A673 (cell line): ENCODE measurements around the gene OR2AT4. TPM values are rescaled to one million over a fixed set of nuclear protein-coding genes. Genes with fewer than 3 reads are reported as not detected.

Experiments
- Bru-seq: library from RNA; stranded (reverse); fragments of 400-500 nt; gene quantifications from one replicate; lab custom pipeline; 2021; lab: Mats Ljungman, UMichigan
- BruChase-seq, 2 experiments: library from RNA; stranded (reverse); fragments of 400-500 nt; gene quantifications; one replicate each; lab custom pipeline; 2021; lab: Mats Ljungman, UMichigan
- BruUV-seq: library from RNA; stranded (reverse); fragments of 400-500 nt; replicated peaks from 2 replicates; lab custom pipeline; 2021; lab: Mats Ljungman, UMichigan
- CTCF ChIA-PET: fragments of 300-600 bp; sonication (Branson Sonifier 250); formaldehyde crosslinking; loops from one replicate; lab custom pipeline; 2022; ENCODE audit warnings: antibody characterized with exemption; lab: Charles Lee
- POLR2A ChIA-PET: fragments of 300-600 bp; sonication (Branson Sonifier 250); formaldehyde crosslinking; loops from one replicate; lab custom pipeline; 2022; ENCODE audit warnings: antibody characterized with exemption; ENCODE audit not compliant: low non-redundant PET; lab: Charles Lee
- DNase-seq: peaks from one replicate; pipeline ENCODE4 v3.0.0-alpha.2; 2015; ENCODE audit warnings: low spot score
- H3K27ac ChIP-seq: fragments of 200-600 bp; sonication (generic); 2 replicates; pipeline ENCODE4 v1.5.1; 2016; ENCODE audit warnings: mixed run types, low read depth, mild to moderate bottlenecking, mixed read lengths, antibody characterized with exemption, low read length; ENCODE audit not compliant: poor library complexity, severe bottlenecking
- H3K27me3 ChIP-seq: fragments of 200-600 bp; sonication (generic); replicated peaks from 2 replicates; pipeline ENCODE4 v1.6.1; 2017; ENCODE audit warnings: mixed run types, low read depth, mild to moderate bottlenecking, mixed read lengths, antibody characterized with exemption, low read length; ENCODE audit not compliant: insufficient read depth, poor library complexity
- H3K36me3 ChIP-seq: fragments of 200-600 bp; sonication (generic); 2 replicates; pipeline ENCODE4 v1.6.1; 2016; ENCODE audit warnings: mixed run types, mild to moderate bottlenecking, mixed read lengths, antibody characterized with exemption, low read length; ENCODE audit not compliant: insufficient read depth, poor library complexity, severe bottlenecking
- H3K4me1 ChIP-seq: fragments of 200-600 bp; sonication (generic); 2 replicates; pipeline ENCODE4 v1.6.1; 2017; ENCODE audit warnings: mixed run types, mild to moderate bottlenecking, mixed read lengths, antibody characterized with exemption, low read length; ENCODE audit not compliant: insufficient read depth, poor library complexity, severe bottlenecking
- H3K4me3 ChIP-seq: fragments of 200-600 bp; sonication (generic); 2 replicates; pipeline ENCODE4 v1.5.1; 2016; ENCODE audit warnings: low read depth, mixed run types, mild to moderate bottlenecking, mixed read lengths, low read length; ENCODE audit not compliant: poor library complexity, severe bottlenecking
- H3K9me3 ChIP-seq: fragments of 200-600 bp; sonication (generic); 2 replicates; pipeline ENCODE4 v1.6.1; 2016; ENCODE audit warnings: mixed run types, low read depth, mild to moderate bottlenecking, mixed read lengths, antibody characterized with exemption, low read length; ENCODE audit not compliant: poor library complexity, severe bottlenecking
- EZH2 ChIP-seq: fragments of 200-600 bp; sonication (generic); IDR thresholded peaks from 2 replicates; pipeline ENCODE4 v1.6.1; 2017; ENCODE audit warnings: borderline replicate concordance, low read depth, mild to moderate bottlenecking, mixed read lengths, antibody characterized with exemption, low read length; ENCODE audit not compliant: poor library complexity, severe bottlenecking
- intact Hi-C: fragments of 100-400 bp; cut with micrococcal nuclease; formaldehyde crosslinking; loops from one replicate; pipeline ENCODE4 v1.10.0; 2022; ENCODE audit not compliant: unreplicated experiment
- long read RNA-seq: library from polyadenylated mRNA; stranded (forward); transcript quantifications from one replicate; pipeline ENCODE4 v2.0.0, GENCODE V29; 2022
- total RNA-seq: library from RNA; stranded (reverse); gene quantifications from 2 replicates; pipeline ENCODE4 v1.2.3, GENCODE V29; 2021
- TF ChIP-seq, protein P1 (sequence below): fragments of 300-800, 200-600 bp; sonication (generic); conservative IDR thresholded peaks from 2 replicates; pipeline ENCODE4 v1.5.1; 2017; ENCODE audit warnings: low read depth, mild to moderate bottlenecking, antibody characterized with exemption, low read length, moderate library complexity, mixed read lengths

Gene OR2AT4
- total RNA-seq: not detected in 2 replicates
- percentile 11 among the genes with signal in this experiment for Bru-seq, nascent RNA
- percentile 16 among the genes with signal in this experiment for BruChase-seq, experiment 1, labeled RNA remaining after a 2-hour chase
- BruChase-seq, experiment 2, labeled RNA remaining after a 6-hour chase: percentile 11 among the genes with signal in this experiment
- long read RNA-seq: 0 reads

DNA sequence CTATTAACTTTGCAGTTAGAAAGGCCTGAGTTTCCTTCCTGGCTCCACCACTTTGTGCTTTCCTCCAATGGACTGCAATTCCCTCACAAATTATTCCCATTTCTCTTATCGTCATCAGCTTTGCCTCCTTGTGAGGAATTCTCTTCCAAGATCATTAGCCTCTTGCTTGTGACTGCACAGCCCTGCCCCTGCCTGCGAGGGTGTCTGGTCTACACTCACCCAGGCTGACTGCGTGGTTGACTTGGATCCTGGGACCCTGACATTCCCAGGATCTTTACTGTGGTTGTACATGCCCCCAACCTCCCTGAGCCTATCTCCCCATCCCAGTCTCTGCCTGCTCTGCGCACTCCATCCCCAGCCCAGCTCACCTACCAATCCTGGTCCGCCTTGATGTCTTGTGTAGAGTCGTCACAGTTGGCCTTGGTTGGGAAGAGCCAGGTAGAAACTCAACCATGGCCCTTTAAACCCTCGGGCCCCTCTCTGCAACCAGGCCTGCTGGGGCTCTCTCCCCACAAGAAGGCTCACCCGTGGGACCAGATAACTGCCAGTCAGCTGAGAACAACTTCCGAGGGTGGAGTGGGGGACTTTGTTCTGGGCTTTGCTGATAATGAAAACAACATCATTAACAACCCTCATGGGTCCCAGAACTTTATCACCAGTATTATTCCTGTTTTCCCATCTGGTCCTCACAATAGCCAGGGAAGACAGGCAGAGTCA is at the start of gene OR2AT4:
Gene OR2AT4, minus strand, starts transcription at position 421 of the 717 bp plus-strand sequence.
- Histone ChIP-seq H3K27ac (no peak within 1 kb of the TSS), H3K36me3 (no peaks in the 10 kb centered on the region), H3K4me3 (no peak within 1 kb of the TSS), H3K9me3 (no peaks in the 10 kb centered on the region), H3K4me1 (no peaks in the 10 kb centered on the region), H3K27me3 (peaks cover 6% of the 10 kb centered on the region)
- ChIA-PET CTCF (no interaction called here), POLR2A (no interaction called here)
- DNase-seq: no peak
- TF ChIP-seq, protein P1, sequence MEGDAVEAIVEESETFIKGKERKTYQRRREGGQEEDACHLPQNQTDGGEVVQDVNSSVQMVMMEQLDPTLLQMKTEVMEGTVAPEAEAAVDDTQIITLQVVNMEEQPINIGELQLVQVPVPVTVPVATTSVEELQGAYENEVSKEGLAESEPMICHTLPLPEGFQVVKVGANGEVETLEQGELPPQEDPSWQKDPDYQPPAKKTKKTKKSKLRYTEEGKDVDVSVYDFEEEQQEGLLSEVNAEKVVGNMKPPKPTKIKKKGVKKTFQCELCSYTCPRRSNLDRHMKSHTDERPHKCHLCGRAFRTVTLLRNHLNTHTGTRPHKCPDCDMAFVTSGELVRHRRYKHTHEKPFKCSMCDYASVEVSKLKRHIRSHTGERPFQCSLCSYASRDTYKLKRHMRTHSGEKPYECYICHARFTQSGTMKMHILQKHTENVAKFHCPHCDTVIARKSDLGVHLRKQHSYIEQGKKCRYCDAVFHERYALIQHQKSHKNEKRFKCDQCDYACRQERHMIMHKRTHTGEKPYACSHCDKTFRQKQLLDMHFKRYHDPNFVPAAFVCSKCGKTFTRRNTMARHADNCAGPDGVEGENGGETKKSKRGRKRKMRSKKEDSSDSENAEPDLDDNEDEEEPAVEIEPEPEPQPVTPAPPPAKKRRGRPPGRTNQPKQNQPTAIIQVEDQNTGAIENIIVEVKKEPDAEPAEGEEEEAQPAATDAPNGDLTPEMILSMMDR: no peak
- TF ChIP-seq EZH2: no peak
- intact Hi-C loops: no loop called here
- BruUV-seq: no TSS peak

DNA sequence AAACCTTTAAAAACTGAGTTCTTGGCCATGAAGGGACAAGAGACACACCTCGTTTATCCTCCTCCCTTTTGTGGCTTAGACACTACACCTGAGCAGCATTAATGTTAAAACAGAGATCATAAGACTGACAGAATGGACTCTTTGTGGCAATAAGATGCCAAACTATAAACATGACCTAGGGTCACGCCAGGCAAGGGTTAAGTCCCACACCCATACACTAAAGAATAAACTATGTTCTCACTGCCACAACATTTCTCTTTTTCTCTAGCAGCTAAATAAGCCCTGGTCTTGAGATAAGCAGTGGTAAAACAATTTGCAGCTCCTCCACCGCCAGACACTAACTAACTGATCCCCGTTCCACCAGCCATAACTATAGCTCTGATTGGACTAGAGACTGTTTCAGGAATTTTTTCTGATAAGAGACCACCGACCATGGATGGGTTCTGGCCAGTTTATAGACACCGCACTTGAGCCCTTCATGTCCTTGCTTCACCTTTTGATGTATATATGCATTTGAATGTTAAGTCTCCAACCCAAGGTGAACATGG is 49.4 kb upstream of the OR2AT4 start:
- Histone ChIP-seq H3K27ac (no peak overlapping the region), H3K36me3 (no peaks in the 10 kb centered on the region), H3K9me3 (no peaks in the 10 kb centered on the region), H3K4me1 (peaks cover 12% of the 10 kb centered on the region), H3K27me3 (no peaks in the 10 kb centered on the region), H3K4me3 (no peak overlapping the region)
- DNase-seq: no peak
- POLR2A ChIA-PET: no interaction called here
- no peak for TF ChIP-seq EZH2
- TF ChIP-seq, protein P1: no peak
- intact Hi-C loops: loop anchor here (2.0 to 10.0 kb wide), 2 partner anchors 95 to 221 kb away; partner anchors contain the start of gene TPBGL
- BruUV-seq: no TSS peak
- CTCF ChIA-PET: interaction anchor here (2.8 to 7.1 kb wide), 3 partner anchors 59 to 103 kb away, joined by 16 to 178 read pairs (median 19); partner anchors contain the start of gene TPBGL

DNA sequence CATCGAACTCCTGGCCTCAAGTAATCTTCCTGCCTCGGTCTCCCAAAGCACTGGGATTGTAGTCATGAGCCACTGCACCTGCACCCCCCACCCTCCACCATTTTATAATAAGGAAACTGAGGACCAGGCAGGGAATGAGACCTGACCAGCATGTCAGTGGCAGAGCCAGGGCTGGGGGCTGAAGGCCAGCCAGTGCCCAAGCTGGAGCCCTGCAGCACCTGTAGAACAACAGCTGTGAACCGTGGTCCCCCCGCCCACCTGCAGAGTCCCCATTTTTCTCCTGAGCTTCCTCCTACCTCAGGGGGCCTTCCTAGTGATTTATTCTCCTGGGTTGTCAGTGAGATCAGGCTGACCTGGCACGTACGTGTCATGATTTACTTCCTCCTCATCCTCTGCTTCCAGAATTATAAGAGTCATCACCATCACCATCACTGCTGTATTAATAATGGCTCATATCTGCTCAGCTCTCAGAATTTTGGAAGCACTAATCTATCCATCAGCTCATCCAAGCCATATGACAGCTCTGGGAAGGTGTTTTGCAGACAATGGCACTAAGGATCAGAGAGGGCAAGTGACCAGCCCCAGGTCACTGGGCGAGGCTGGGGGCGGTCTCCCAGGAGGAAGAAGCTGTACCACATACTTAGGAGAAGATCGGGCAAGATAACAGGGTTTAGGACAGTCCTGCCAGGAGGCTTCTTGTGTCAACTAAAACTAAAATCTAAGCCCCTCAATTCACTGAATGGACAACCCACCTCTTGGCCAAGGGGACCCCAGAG is 48.7 kb upstream of the OR2AT4 start:
- DNase-seq: no peak
- BruUV-seq: no TSS peak
- TF ChIP-seq, protein P1: no peak
- TF ChIP-seq EZH2: no peak
- Histone ChIP-seq H3K9me3 (no peaks in the 10 kb centered on the region), H3K27me3 (no peaks in the 10 kb centered on the region), H3K27ac (no peak overlapping the region), H3K4me1 (peaks cover 12% of the 10 kb centered on the region), H3K36me3 (no peaks in the 10 kb centered on the region), H3K4me3 (no peak overlapping the region)
- POLR2A ChIA-PET: no interaction called here
- CTCF ChIA-PET: interaction anchor here (0.6 to 7.1 kb wide), 9 partner anchors 8 to 1057 kb away, joined by 3 to 178 read pairs (median 5); partner anchors contain the start of gene TPBGL
- intact Hi-C loops: loop anchor here (2.0 to 10.0 kb wide), 2 partner anchors 95 to 221 kb away; partner anchors contain the start of gene TPBGL
